Measurements from ENCODE around the gene CDH4.

Gene CDH4

DNA sequence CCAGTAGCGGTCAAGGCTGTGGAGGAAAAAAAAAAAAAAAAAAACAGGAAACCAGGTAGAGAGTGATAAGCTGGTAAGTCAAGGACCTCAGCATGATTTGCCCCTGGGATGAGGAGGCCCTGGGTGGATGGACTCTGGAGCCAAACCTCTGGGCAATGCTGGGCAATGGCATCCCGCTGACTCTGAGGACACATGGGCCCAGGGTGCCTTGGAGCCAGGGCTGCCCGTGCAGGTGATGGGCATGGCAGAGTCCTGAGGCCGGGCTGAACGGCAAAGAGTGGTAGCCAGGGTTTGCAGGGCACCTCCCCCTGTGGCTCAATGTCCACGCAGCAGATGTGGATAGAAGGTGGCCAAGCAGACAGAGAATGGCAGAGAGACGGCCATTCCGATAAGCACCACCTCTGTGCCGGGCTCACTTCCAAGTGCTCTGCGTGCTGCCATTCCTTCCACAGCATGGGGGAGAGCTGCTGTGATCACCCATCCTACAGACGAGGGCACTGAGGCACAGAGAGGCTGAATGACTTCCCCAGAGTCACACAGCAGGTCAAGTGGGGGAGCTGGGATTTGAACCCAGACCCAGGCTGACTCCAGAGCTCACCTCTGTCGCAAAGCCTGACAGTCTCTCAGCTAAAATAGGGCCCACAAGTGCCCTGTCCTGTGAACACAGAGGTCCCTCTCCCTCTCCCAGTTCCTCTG lies 353.9 kb downstream of the CDH4 start:
- H3K4me3 ChIP-seq (ENCODE audit: low read depth, low read length): no peak overlapping the region
- no peak for DNase-seq (ENCODE audit: low read depth, low spot score)
- TF ChIP-seq, protein P1, sequence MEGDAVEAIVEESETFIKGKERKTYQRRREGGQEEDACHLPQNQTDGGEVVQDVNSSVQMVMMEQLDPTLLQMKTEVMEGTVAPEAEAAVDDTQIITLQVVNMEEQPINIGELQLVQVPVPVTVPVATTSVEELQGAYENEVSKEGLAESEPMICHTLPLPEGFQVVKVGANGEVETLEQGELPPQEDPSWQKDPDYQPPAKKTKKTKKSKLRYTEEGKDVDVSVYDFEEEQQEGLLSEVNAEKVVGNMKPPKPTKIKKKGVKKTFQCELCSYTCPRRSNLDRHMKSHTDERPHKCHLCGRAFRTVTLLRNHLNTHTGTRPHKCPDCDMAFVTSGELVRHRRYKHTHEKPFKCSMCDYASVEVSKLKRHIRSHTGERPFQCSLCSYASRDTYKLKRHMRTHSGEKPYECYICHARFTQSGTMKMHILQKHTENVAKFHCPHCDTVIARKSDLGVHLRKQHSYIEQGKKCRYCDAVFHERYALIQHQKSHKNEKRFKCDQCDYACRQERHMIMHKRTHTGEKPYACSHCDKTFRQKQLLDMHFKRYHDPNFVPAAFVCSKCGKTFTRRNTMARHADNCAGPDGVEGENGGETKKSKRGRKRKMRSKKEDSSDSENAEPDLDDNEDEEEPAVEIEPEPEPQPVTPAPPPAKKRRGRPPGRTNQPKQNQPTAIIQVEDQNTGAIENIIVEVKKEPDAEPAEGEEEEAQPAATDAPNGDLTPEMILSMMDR (IDR thresholded peaks at IDR 0.05; ENCODE audit: low read depth, low read length): no peak
- in situ Hi-C loops (cut with HindIII; ENCODE audit: low sequenced_read_pairs): no loop called here

DNA sequence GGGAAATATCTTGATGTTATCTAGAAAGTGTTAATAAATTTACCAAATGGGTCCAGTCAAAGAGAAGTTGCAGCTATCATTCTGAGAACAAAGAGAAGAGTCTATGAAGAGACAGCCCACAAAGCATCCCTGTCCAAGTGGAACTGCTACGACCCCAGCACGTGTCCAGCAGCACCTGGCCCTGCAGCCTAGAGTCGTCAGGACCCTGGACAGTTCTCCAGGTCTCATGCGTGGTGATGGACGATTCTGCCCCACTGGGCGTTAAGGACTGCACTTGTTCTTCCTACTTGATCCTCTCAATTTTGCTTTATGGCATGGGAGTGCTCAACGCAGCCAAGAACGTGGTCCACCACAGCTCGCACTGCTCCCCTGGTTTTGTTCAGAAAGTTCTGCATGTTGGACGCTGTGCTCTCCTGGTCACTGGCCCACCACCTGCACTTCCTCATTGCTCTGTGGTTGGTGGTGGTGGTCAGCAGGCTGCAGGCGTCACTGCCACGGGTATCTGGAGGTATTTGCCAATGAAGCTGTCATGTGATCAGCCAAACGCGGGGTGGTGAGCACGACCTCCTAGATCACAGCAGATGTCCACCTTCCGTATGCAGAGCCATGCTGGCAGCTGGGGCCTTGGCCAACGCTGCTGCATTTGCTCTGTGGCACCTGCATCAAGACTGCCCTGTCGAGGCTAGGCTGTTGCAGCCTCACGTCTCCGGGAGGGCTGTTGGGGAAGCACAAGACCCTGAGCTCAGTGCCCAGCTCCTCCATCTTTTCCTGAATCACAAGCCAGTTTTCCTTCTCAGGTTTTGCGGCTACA lies 356.4 kb downstream of the CDH4 start:
- TF ChIP-seq, protein P1 (IDR thresholded peaks at IDR 0.05; ENCODE audit: low read depth, low read length): no peak
- no peak overlapping the region for H3K4me3 ChIP-seq (ENCODE audit: low read depth, low read length)
- in situ Hi-C loops (cut with HindIII; ENCODE audit: low sequenced_read_pairs): no loop called here
- peak; percentile 22 for DNase-seq (ENCODE audit: low read depth, low spot score)

DNA sequence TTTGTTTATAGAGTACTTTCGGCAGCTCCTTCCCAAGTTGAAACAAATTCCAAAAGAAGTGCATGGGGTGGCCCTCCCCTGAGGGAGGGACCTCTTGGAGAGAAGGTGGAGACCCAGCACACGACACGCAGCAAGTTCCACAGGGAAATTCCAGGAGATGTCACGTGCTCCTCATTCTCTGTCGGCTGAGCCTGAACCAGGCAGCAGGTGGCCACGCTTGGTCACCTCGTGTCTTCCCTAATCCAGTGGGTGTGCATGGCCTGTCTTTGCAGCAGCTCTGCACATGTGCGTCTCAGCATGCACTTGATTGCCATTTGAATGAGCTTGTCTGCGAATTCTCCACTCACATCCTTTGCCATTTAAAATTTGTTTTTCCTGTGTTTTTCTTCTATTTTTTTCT lies 357.4 kb downstream of the CDH4 start:
- in situ Hi-C loops (cut with HindIII; ENCODE audit: low sequenced_read_pairs): no loop called here
- no peak overlapping the region for H3K4me3 ChIP-seq (ENCODE audit: low read depth, low read length)
- TF ChIP-seq, protein P1 (IDR thresholded peaks at IDR 0.05; ENCODE audit: low read depth, low read length): no peak
- DNase-seq (ENCODE audit: low read depth, low spot score): no peak

DNA sequence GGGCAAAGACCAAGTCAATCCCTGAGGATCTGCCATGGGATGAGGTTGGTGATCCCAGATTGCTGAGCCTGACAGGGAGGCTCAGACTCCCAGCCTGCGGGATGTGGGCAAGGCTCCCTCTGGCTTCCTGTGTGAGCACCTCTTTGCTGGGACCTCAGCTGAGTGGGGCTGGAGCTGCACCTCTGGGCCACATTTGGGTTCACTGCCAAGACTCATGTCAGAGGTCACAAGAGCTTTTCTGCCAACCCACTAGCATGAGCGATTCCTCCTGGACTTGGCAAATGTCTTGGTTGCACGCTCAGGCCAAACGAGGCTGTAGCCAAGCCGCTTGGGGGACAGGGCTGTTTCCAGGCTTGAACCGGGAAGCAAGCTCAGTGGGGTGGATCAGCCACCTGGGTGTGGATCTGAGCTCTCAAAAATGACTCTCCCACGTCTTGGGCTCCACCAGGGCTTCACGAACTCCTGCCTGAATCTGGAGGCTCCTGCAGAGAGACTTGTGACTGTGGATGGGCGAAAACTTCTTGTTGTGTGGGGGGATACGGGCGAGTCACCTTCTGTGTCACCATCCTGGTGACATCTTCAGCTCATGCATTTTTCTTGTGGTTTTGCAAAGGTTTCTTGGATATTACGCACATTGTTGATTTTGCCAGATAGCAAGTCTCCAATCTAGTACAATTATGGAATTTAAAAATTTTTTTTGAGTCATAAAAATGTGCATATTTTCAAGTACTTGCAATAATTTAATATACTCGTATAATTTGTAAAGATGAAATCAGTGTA lies 359.5 kb downstream of the CDH4 start:
- TF ChIP-seq, protein P1 (IDR thresholded peaks at IDR 0.05; ENCODE audit: low read depth, low read length): no peak
- DNase-seq (ENCODE audit: low read depth, low spot score): no peak
- no peak overlapping the region for H3K4me3 ChIP-seq (ENCODE audit: low read depth, low read length)
- in situ Hi-C loops (cut with HindIII; ENCODE audit: low sequenced_read_pairs): no loop called here

DNA sequence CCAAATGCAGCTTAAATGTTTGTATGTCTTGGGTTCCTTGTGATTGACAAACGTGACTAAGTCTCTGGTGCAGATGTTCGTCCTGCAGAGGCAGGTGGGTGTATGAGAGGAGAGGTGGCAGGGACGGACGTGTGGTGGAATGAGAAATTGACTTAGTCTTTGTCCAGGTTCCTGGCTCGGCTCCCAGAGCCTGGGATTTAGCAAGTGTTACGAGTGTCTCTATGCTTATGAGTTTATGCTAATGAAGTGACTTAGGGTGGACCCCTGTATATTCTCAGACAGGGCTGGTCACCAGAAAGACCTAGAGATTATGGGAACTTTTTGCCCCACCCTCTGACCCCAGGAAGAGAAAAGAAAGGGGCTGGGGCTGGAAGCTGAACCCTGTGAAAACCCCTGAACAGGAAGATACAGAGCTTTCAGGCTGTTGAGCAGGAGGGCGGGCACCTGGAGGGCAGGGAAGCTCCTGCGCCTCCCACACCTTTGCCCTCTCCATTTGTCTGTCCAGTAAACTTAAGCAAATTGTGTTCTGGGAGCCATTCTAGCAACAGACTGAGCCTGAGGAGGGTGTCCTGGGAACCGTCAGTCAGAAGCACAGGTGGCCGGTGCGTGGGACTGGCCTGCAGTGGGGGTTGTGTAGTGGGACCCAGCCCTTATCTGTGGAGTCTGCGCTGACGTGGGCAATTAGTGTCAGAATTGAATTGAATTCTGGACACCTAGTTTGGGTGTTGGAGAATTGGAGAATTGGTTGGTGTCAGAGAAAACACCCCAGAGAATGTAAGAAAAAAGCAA lies 362.1 kb downstream of the CDH4 start:
- in situ Hi-C loops (cut with HindIII; ENCODE audit: low sequenced_read_pairs): no loop called here
- no peak overlapping the region for H3K4me3 ChIP-seq (ENCODE audit: low read depth, low read length)
- TF ChIP-seq, protein P1 (IDR thresholded peaks at IDR 0.05; ENCODE audit: low read depth, low read length): no peak
- no peak for DNase-seq (ENCODE audit: low read depth, low spot score)

DNA sequence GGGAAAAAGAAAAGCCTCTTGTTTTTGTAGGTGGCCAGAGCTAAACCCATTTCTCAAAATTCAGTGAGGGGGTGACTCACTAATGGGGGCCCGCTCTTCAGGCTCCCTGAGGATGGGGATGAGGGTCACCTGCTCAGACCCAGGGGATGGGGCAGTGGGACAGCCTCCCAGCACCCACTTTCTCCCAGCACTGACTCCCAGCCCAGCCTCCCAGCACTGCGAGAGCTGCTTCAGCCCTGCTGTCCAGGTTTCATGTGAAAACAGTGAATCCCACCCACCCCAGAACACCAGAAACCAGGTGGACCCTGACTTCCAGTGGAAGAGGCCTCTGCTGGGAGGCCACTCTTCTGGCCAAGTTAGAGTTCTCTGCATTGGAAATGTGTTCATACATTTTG lies 362.6 kb downstream of the CDH4 start:
- no peak overlapping the region for H3K4me3 ChIP-seq (ENCODE audit: low read depth, low read length)
- TF ChIP-seq, protein P1 (IDR thresholded peaks at IDR 0.05; ENCODE audit: low read depth, low read length): no peak
- DNase-seq (ENCODE audit: low read depth, low spot score): no peak
- in situ Hi-C loops (cut with HindIII; ENCODE audit: low sequenced_read_pairs): no loop called here

Measured in astrocyte of the spinal cord (primary cell).